GM19099 (cell line): ENCODE results near the gene KIF25.

Experiments used
- POLR2A ChIP-seq: IDR thresholded peaks from 3 replicates; pipeline ENCODE4 v1.6.1; 2011; ENCODE audit warnings: low read depth; ENCODE audit not compliant: insufficient read length; ENCODE audit errors: extremely low read depth

KIF25 gene

GRCh38 chr6:168054765-168055560 is 57.5 kb downstream of the KIF25 start:
- TF ChIP-seq POLR2A, result no peak

- TF ChIP-seq POLR2A, result no peak
Measured at GRCh38 chr6:168055696-168056489, 58.4 kb downstream of the KIF25 start.

GRCh38 chr6:168056892-168057527 is 59.5 kb downstream of the KIF25 start:
- no peak for TF ChIP-seq POLR2A

GRCh38 chr6:168057836-168058235 is 60.4 kb downstream of the KIF25 start:
- no peak for TF ChIP-seq POLR2A

GRCh38 chr6:168058691-168059551 is 61.5 kb downstream of the KIF25 start:
- TF ChIP-seq POLR2A, result no peak

GRCh38 chr6:168060521-168060931 is 63.1 kb downstream of the KIF25 start:
- TF ChIP-seq POLR2A, result no peak

GRCh38 chr6:168061269-168062210 is 64.1 kb downstream of the KIF25 start:
- TF ChIP-seq POLR2A, result no peak

- TF ChIP-seq POLR2A, result no peak
Measured at GRCh38 chr6:168062346-168063289, 65.1 kb downstream of the KIF25 start.

- TF ChIP-seq POLR2A, result no peak
Measured at GRCh38 chr6:168063431-168063830, 66.0 kb downstream of the KIF25 start.

GRCh38 chr6:168064226-168064807 is 66.8 kb downstream of the KIF25 start:
- no peak for TF ChIP-seq POLR2A

GRCh38 chr6:168067081-168067759 is 69.7 kb downstream of the KIF25 start:
- TF ChIP-seq POLR2A, result no peak

GRCh38 chr6:168070804-168071203 is 73.3 kb downstream of the KIF25 start:
- TF ChIP-seq POLR2A, result no peak
